HG03442 (cell line): ENCODE data around the gene HOXC10.

Source experiments
- ATAC-seq: cut with Tn5 transposase; IDR thresholded peaks from one replicate; pipeline ENCODE4 v1.9.1; 2021; ENCODE audit warnings: mild to moderate bottlenecking, moderate library complexity; ENCODE audit not compliant: unreplicated experiment

The HOXC10 gene

DNA sequence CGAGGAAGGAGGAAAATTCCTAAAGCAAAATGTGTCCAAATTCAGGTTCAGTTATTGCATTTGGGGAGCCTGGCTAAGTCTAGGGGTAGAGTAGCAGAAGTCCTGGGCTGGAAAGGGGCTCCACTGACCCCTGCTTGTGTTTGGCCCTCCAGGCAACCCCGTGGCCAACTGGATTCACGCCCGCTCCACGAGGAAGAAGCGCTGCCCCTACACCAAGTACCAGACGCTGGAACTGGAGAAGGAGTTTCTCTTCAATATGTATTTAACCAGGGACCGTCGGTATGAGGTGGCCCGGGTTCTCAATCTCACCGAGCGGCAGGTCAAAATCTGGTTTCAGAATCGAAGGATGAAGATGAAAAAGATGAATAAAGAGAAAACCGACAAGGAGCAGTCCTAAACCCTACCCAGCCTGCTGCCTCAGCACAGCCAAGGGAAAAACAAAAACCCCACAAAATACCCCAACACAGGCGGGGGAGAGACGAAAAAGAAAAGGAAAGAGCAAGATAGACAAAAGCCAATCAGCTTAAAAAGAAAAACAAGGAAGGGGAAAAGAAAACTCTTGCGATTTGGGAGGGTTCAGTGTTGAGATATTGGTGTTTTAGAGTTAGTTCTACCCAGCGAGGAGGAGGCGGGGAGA lies 17.4 kb downstream of the HOXC10 start:
- ATAC-seq, result no peak

DNA sequence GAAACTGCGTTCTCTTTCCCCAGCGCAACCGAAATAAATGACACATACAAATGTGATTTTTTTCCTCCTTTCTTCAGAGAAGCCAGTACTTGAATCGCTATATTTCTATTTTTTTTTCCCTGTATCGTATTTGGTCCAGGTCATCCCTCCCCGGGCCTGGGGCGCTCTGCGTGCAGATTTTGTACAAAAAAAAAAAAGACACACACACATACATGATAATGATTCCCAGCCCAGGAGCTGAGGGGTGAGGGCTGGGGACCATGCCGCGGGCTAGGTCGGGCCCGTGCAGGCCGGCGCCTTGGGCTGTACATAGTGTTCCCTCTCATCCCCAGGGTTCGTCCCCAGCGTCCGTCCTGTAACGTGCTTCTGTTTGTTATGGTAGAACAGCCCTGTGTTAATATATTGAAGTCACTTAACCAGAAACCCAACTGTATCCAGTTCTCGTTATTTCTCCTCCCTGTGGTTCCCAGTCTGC lies 18.0 kb downstream of the HOXC10 start:
- ATAC-seq, result no peak

DNA sequence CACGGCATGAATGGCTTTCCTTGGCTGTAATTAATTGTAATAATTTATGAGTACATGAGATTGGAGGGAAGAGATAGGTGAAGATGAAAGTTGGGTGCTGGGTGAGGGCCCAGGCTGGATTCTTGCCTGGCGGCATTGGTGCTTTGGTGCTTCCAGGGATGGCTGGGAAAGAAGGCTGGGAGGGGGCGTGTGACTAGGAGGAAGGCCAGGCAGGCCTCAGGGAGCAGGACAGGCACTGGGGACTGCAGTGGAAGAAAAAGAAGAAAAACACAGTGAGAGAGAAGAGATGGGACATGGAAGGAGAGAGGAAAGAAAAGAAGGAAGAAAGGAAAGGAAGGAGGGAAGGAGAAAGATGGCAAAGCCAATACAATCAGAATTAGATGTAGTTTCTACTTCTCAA lies 18.7 kb downstream of the HOXC10 start:
- no peak for ATAC-seq

DNA sequence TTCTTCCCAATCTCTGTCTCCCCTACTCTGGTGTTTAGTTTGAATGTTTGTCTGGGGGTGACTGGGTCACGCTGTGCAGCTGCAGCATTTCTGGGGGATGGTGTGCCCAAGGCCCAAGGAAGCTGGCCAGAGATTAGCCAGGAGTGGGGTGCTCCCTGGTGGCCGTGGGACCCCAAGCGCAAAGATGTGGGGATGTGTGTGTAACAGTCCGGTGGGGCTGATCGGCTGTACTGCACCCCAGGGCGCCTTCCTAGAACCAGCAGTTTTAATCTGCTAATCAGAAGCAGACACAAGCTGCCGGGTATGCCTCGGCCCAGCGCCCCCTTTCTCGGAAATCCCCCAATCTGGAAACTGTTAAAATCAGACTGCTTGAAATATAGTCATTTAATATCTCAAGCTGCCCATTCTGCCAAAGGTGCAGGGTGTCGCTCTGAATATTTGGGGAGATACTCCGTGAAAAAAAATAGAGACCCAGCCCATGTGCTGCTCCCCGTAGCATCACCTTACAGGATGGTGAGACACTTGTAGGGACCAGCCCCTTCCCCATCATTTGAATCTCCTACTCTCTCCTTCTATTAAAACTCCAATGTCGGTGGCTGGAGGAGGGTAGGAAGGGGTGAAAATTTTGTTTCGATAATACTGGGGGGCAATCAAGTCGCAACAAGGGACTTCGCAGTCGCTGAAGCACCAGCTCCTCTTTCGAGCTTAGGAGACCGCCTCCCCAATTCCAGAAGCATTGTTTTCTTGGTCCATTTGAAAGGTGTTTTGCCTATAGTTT lies 19.3 kb downstream of the HOXC10 start:
- no peak for ATAC-seq

DNA sequence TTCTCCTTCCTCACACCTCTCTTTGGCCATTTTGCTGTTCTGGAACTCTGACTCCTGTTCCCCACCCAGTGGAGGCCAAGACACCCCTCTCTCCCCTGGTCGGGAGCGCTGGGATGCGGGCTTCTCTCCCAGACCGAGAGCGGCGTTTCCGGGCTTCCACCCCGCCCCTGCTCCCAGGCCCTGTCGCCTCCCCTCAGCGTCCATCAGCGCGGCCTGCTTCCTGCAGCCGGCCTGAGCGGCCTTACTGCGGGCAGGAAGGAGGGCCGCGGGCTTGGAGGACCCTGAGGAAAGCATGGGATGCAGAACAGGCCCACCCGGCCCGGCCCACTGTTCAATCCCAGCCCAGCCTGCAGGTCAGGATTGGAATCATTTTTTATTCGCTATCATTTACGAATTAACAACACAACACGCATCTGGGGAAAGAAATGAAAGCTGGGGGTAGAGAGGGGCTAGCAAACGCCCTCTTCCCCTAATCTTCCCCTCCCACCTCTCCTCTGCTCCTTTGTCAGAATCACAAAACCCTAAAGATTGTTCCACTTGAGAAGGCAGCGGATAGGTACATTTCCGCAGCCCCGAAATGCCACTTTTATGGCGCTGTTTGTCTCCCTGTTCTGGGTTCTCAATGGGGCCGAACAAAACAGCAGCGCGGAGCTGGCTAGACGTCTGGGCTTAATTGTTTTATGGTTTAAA lies 20.0 kb downstream of the HOXC10 start:
- ATAC-seq, result no peak

DNA sequence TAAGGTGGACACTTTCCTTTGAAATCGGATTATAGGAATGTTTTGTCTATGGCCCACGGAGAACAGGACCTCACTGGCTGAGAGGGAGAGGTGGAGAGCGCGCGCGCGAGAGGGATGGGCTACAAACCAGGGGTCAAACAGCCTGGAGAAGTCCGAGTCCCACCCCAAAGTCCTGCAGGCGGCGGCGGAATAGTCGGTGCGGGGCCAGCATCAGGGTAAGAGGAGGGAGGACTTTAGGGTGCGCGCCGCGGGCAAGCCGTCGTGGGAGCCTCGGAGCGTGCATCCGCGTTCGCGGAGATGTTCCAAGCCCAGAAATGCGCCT lies 20.5 kb downstream of the HOXC10 start:
- ATAC-seq, result no peak

DNA sequence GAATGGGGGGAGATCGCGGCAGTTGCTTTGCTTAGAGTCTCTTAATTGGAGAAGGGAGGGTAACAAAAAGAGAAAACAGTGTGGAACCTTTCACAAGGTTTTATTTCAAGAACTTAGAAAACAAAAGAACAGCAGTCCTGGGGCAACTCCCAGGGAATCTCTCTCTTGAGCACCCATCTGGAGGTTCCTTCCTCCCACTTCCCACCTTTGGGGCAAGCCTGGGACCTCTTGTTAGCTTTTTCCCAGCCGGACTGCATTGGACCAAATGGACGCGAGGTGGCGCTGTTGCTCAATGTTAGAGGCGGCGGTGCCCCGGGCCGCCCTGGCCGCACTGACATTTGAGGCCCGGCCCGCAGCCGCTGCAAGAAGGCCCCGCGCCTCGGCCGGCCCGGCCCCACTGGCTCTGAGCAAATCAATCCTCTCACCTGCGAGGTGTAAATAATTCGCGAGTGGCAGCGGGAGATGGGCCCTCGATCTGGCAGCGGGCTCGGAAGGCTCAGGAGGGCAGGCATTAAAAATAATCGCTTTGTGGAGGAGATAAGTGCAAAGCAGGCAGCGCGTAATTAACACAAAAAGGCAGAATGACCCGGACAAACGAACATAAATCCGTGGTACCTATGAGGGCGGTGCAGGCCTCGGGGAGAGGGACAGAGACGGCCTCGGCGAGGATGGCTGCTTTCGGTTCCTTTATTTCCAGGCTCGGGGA lies 21.1 kb downstream of the HOXC10 start:
- ATAC-seq, result peak; percentile 72

DNA sequence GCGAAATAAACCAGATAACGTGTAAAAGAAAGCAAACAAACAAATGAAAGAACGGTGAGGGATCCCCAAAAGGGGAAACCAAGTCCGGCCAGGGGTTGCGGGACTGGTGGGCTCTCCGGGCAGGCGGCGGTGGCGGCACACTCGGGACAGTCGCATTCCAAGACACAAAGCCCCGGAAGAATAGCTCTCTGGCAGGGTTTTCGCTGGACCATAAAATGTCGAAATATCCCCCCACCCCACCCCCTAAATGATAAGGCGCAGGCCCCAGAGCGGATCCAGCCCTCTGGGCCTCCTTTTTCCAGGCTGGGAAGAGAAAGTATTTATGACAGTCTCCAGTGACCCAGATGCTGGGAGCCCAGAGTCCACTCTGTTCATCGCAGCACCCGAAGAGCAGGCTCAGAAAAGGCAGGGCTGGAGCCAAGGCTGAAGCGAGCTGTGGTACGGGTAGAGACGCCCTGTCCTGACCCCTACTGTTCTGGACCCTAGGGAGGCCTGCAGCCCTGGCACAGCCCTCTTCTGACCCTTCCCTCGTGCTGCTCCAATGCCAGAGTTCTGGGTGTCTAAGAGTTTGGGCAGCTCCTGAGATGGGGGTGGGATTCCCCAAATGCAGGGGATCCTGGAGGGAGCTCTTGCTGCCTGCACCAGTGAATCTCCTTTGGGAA lies 21.7 kb downstream of the HOXC10 start:
- ATAC-seq, result no peak

DNA sequence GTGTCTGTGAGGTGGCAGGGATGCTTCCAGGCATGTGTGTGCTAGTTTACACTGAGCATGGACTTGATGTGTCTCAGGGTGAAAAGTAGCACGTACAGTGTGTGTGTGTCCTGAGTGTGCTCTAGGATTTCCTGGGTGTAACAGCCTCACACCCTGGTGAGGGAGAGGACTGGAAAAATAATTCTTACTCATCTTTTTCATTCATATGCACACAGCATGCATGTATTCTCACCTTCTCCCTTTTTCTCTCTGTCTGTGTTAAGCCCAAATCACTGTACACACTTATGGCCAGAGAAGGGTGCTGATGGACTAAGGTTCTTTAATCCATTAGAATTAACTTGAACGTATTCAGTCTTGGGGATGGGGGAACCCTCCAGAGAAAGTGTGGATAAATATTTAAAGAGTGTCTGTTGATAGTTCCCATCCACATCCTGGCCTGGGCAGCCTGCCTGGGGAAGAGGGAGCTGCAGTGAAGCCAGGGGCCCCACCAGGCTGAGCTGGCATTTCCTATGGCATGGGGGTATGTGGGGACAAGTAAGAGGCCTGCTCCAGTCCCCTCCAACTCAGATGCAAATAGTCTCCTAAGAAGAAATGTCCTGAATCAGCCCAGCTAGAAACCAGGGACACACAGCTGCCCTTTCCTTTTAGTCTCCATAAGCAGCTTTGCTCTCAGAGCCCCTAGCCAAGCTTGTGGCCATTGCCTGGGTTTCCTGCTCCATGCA lies 22.8 kb downstream of the HOXC10 start:
- no peak for ATAC-seq

DNA sequence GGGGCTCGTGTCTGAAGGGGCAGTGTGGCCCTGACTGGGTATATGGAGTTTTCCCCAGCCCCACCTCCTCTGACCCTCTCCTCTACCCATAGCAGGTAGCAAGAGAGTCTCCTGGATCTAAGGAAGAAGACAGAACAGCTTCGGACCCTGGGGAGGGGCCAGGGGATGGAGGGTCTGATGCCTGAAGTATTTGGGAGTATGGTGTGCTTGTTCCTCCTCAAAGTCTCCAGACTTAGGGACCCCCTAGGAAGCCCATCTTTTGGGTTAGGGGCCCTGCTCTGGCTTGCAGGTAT lies 23.3 kb downstream of the HOXC10 start:
- no peak for ATAC-seq

DNA sequence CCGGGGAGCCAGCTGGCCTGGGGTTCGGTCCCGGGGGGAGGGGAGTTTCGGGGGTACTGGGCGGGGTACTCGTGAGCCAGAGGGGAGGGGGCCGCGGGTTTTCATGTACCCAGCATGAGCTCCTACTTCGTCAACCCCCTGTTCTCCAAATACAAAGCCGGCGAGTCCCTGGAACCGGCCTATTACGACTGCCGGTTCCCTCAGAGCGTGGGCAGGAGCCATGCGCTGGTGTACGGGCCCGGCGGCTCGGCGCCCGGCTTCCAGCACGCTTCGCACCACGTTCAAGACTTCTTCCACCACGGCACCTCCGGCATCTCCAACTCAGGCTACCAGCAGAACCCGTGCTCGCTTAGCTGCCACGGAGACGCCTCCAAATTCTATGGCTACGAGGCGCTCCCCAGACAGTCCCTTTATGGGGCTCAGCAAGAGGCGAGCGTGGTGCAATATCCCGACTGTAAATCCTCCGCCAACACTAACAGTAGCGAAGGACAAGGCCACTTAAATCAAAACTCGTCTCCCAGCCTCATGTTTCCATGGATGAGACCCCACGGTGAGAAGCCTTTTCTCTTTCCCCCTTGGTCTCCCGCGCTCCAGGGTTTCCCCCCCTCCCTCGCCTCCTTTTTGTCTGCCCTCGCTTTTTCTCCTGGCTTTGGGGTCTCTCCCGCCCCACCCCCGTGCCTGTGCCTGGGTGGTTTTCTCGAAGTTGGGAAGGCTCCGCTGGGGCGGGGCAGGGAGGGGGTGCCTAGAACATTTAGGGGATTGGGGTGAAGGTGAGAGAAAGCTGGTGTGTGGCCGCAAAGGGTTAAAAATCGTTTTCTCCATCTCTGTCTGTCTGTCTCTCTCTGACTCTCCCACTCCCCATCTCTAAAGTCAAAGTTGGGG lies 24.5 kb downstream of the HOXC10 start:
- ATAC-seq, result no peak

DNA sequence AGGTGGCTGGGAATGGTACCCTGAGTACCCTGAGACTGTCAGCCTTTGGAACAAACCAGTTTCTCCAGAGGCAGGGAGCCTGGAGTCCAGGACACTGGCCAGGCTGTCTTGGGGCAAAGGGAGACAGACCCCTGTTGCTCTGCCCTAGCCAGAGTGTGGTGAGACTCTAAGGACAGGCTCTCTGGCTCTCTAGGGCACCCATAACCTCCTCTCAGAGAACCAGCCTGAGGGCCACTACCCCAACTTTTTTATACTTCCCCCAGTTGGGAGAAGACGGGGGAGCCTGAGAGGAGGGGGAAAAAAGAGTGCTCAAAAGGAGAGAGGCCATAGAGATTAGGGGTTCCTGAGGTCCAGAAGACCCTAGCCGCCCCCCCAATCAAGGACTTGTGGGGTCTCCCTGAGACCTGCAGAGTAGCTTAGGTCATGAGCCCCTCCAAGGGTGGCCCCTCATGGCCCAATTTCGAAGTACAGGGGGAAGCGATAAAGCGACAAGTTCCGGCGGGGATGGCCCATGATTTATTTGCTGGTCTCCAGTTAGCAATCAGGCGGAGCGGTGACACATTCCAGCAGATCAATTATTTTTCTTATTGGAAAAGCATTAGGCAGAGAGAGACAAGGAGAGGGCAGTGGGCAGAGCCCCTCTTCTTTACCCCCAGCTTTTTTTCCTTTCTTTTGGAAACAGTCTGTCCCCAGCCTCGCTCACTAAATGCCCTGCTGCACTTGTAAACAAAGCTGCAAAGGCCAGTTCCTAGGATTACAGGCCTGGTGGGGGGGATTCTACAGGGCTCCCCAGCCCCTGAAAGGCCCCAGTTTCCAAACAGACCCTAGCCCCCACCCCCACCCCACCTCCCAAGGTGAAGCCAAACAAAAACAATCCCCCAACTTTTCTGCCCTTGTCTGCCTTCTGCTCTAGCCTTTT lies 25.4 kb downstream of the HOXC10 start:
- ATAC-seq, result no peak

DNA sequence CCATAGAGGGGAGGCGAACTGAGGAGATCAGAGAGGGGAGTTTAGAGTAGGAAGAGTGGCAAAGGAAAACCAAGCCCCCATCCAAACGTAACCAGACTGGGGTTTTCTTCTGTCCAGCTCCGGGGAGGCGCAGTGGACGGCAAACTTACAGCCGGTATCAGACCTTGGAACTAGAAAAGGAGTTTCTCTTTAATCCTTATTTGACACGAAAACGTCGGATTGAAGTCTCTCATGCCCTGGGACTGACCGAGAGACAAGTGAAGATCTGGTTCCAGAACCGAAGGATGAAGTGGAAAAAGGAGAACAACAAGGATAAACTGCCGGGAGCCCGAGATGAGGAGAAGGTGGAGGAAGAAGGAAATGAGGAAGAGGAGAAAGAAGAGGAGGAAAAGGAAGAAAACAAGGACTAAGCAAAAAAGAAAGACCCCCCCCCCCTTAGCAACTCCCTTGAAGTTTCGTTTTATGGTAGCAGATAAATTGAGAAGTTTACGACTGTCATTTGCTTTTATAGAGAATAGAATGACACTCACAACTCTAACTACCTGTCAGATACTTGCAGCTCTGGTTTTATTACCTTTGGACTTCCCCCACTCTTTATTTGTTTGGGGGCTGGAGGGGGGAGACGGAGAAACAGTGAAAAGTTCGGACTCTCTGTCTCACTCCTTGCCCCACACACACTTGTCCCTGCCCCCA lies 26.2 kb downstream of the HOXC10 start:
- ATAC-seq, result no peak

DNA sequence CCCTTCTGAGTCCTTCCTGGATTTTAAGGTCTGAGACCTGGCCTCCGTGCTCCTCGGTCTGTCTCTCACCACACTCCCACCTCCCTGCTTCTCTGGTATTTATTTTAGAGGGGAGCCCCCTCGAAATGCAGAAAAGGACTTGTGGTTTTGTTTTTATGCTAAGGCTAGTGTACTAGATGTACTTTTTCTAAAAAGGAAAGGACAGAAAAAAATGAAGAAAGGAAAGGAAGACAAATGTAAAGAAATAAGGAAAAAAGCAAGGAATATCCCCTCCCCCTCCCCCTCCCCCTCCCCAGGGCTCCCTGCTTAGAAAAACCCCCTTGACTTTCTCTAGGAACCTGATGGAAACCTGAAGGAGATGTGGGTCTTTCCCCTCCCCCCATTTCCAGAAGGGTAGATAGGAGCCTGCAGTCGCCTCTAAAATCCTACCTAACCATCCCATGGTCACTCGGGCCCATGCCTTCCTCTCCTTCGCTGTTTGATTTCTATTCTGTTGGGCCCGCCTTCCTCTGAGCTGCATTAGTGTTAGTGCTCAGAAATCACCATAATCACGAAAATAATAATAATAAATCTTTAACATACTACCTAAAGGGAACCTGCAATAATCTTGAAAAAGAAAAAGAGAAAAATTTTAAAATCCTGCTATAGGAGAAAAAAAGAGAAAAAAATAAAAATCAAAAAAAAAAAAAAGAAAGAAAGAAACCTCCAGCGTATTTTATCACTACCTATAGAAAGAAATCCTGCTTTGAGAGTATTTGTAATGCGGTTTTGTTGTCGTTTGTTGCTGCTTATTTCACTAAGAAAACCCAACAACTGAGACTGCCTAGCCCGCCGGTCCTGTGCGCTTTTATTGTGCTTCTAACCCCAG lies 27.0 kb downstream of the HOXC10 start:
- no peak for ATAC-seq

DNA sequence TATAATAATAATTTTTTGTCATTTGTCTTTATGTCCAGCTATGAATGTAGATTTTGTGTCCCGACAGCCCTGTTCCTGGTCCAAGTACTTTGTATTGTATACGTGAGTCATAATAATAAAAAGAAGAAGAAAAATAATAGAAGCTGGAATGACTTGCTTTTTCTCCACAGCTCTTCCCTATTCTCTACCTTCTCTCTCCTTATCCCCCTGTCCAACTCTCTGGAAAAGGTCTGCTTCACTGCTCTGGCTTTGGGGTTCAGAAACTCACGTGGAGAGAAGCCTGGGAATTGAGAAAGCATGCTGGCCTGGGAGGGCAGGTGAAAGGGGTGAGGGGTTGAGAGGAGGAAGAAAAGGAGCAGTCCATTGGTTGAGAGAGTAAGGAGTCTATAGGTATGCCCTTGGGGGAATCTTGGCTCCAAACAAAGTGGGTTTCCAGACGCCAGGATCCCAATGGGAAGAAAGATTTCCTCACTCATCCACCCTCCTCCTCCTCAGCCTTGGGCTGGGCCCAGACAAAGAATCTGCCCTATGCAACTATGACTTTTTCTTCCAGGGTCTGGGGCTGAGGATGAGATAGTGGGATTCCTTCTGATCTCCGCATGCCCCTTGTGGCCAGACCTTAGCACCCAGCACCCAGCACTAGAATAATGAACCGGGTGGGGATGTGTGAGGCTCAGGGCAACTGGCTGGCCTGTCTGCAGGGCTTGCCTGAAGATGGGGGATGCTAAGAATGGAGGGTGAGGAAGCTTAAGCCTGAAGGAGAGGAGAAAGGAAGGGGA lies 27.9 kb downstream of the HOXC10 start:
- no peak for ATAC-seq

DNA sequence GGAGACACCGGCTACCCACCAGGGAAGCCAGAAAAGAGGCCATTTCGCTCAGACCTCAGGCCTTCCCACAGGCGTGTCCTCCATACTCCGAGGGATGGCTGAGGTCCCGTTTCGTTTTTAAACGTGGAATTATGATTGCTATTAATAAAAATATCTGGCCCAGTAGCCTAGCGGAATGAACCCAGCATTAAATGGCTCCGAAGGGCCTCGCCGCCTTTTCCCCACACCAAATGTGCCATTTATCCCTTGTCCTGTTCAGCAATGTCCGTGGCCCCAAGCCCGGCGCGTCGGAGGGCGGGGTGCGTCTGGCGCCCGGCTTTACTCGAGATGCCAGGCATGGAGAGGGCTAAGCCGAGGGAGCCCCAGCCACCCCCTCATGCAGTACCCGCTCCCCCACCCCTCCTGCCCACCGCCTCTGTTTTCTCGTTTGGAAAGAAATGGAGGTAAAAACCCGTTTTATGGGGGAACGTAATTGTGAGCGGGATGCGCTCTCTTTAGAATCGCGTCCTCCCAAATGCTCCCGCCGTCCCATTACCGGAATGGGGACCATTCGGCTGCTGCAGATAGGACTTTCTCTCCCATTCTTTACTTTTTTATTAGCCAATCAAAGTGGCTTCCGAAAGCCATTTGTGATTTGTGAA lies 29.6 kb downstream of the HOXC10 start:
- ATAC-seq, result no peak
